ENCODE measurements around the gene BTAF1.

BTAF1 gene

DNA sequence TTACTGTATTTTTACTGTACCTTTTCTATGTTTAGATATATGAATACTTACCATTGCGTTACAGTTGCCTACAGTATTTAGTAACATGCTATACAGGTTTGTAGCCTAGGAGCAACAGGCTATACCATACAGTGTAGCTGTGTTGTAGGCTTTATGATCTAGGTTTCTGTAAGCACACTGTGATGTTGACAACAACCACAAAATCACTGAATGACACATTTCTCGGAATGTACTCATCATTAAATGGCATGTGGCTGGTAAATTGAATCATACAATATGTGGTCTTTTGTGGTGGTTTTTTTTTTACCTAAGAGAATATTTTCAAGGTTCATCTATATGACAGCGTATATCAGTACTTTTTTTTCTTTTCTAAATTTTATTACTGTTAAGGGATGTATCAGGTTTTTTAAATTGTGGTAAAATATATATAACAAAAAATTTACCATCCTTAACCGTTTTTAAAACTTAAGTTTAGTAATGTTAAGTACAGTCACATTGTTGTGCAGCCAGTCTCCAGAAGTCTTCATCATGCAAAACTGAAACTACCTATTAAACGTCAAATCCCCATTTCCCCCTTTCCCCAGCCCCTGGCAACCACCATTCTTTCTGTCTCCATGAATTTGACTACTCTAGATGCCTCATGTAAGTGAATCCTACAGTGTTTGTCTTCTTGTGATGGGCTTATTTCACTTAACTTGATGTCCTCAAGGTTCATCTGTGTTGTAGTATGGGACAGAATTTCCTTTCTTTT, 21.5 kb downstream of the BTAF1 start:
- no peaks in the 10 kb centered on the region for H3K27me3 ChIP-seq (ENCODE audit: insufficient read depth, low read length, poor library complexity)
- no peak overlapping the region for H4K5ac ChIP-seq (ENCODE audit: low read length)
- H3K4me2 ChIP-seq (ENCODE audit: low read length): no peak overlapping the region
- H2BK15ac ChIP-seq (replicated peaks; ENCODE audit: low read depth): no peak overlapping the region
- no peak overlapping the region for H2BK120ac ChIP-seq (ENCODE audit: low read depth, low read length)
- no peak overlapping the region for H3K23ac ChIP-seq (ENCODE audit: low read length)
- no peak overlapping the region for H3K4ac ChIP-seq (ENCODE audit: low read depth, low read length)
- H3K79me2 ChIP-seq (ENCODE audit: control insufficient read depth, insufficient read depth, low read length): no peaks in the 10 kb centered on the region
- no peaks in the 10 kb centered on the region for H3K4me1 ChIP-seq (ENCODE audit: control insufficient read depth, low read depth, low read length)
- H3K27ac ChIP-seq (ENCODE audit: low read depth, low read length): no peak overlapping the region
- no peak overlapping the region for H3K56ac ChIP-seq (ENCODE audit: low read length)
- no peak overlapping the region for H2BK5ac ChIP-seq (ENCODE audit: low read length)
- H3K4me3 ChIP-seq (ENCODE audit: low read length): no peak overlapping the region
- no peaks in the 10 kb centered on the region for H3K79me1 ChIP-seq (ENCODE audit: low read length)
- no peak overlapping the region for H4K8ac ChIP-seq (ENCODE audit: low read depth, low read length)
- H3K9ac ChIP-seq (ENCODE audit: low read length): no peak overlapping the region
- no peak for DNase-seq
- no peaks in the 10 kb centered on the region for H3K36me3 ChIP-seq (ENCODE audit: control insufficient read depth, insufficient read depth, low read length)
- WGBS (ENCODE audit: extremely low coverage, insufficient coverage, low lambda C conversion rate): no CpG with 5 or more reads among the region's 5 CpGs
- no peak overlapping the region for H2AK5ac ChIP-seq (ENCODE audit: low read length)
- no peak overlapping the region for H3K18ac ChIP-seq (ENCODE audit: low read length)

DNA sequence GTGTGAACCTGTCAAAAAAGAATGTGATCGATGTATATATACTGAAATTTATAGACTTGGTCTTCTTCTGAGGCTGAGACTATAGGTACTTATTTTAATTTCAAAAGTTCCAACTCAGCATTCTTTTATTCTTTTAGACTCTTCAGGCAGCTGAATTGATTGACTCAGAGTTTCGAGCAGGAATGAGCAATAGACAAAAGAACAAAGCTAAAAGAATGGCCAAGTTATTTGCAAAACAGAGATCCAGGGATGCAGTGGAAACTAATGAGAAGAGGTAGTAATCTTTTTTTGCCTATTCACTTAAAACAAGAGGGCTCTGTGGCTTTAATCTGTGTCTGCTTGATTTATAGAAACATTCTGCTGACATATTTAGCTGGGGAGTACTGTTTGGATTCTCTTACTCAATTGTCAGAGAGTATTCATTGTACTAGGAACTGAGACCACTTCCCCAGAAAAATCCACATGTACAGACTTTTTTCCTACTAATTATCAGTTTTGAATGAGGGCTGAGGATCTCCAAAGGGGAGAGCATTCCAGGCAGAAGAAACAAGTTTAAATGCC, 30.1 kb downstream of the BTAF1 start:
- Histone ChIP-seq H3K27ac (ENCODE audit: low read depth, low read length) (no peak overlapping the region), H3K4me3 (ENCODE audit: low read length) (no peak overlapping the region), H2BK5ac (ENCODE audit: low read length) (no peak overlapping the region), H3K56ac (ENCODE audit: low read length) (no peak overlapping the region), H2BK120ac (ENCODE audit: low read depth, low read length) (no peak overlapping the region), H3K79me2 (ENCODE audit: control insufficient read depth, insufficient read depth, low read length) (no peaks in the 10 kb centered on the region), H2BK15ac (replicated peaks; ENCODE audit: low read depth) (no peak overlapping the region), H4K5ac (ENCODE audit: low read length) (no peak overlapping the region), H3K23ac (ENCODE audit: low read length) (no peak overlapping the region), H3K4me1 (ENCODE audit: control insufficient read depth, low read depth, low read length) (no peaks in the 10 kb centered on the region), H3K4ac (ENCODE audit: low read depth, low read length) (no peak overlapping the region), H3K27me3 (ENCODE audit: insufficient read depth, low read length, poor library complexity) (no peaks in the 10 kb centered on the region), H3K9ac (ENCODE audit: low read length) (no peak overlapping the region), H3K4me2 (ENCODE audit: low read length) (no peak overlapping the region), H3K36me3 (ENCODE audit: control insufficient read depth, insufficient read depth, low read length) (peaks cover 2% of the 10 kb centered on the region), H3K79me1 (ENCODE audit: low read length) (peaks cover 3% of the 10 kb centered on the region), H4K8ac (ENCODE audit: low read depth, low read length) (no peak overlapping the region), H2AK5ac (ENCODE audit: low read length) (no peak overlapping the region), H3K18ac (ENCODE audit: low read length) (no peak overlapping the region)
- DNase-seq: no peak
- no CpG with 5 or more reads among the region's 2 CpGs for WGBS (ENCODE audit: extremely low coverage, insufficient coverage, low lambda C conversion rate)

DNA sequence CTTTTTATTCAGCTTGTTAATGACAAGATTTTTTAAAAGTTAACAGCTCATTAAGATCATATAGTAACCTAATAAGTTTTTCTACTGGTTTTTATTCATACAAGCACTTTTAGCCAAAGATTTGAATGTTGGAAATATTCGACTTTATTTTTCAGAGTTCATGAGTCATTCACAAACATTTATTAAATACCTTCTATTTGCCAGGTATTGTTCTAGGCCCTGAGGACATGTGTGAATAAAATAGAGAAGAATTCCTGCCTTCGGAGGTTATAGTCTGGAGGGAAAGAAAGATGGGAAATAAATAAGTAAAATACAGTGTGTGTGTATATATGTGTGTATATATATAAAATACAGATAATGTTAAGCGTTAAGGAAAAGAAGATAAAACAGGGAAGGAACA, 31.5 kb downstream of the BTAF1 start:
- Histone ChIP-seq H3K4ac (ENCODE audit: low read depth, low read length) (no peak overlapping the region), H4K8ac (ENCODE audit: low read depth, low read length) (no peak overlapping the region), H3K79me1 (ENCODE audit: low read length) (peaks cover 3% of the 10 kb centered on the region), H3K18ac (ENCODE audit: low read length) (no peak overlapping the region), H3K9ac (ENCODE audit: low read length) (no peak overlapping the region), H3K27ac (ENCODE audit: low read depth, low read length) (no peak overlapping the region), H2AK5ac (ENCODE audit: low read length) (no peak overlapping the region), H3K79me2 (ENCODE audit: control insufficient read depth, insufficient read depth, low read length) (no peaks in the 10 kb centered on the region), H3K36me3 (ENCODE audit: control insufficient read depth, insufficient read depth, low read length) (peaks cover 3% of the 10 kb centered on the region), H3K4me2 (ENCODE audit: low read length) (no peak overlapping the region), H2BK15ac (replicated peaks; ENCODE audit: low read depth) (no peak overlapping the region), H3K4me3 (ENCODE audit: low read length) (no peak overlapping the region), H3K4me1 (ENCODE audit: control insufficient read depth, low read depth, low read length) (no peaks in the 10 kb centered on the region), H2BK120ac (ENCODE audit: low read depth, low read length) (no peak overlapping the region), H3K56ac (ENCODE audit: low read length) (no peak overlapping the region), H3K27me3 (ENCODE audit: insufficient read depth, low read length, poor library complexity) (no peaks in the 10 kb centered on the region), H3K23ac (ENCODE audit: low read length) (no peak overlapping the region), H2BK5ac (ENCODE audit: low read length) (no peak overlapping the region), H4K5ac (ENCODE audit: low read length) (no peak overlapping the region)
- no peak for DNase-seq
- WGBS (ENCODE audit: extremely low coverage, insufficient coverage, low lambda C conversion rate): 100% methylated on average over 1 of the region's 3 CpGs

DNA sequence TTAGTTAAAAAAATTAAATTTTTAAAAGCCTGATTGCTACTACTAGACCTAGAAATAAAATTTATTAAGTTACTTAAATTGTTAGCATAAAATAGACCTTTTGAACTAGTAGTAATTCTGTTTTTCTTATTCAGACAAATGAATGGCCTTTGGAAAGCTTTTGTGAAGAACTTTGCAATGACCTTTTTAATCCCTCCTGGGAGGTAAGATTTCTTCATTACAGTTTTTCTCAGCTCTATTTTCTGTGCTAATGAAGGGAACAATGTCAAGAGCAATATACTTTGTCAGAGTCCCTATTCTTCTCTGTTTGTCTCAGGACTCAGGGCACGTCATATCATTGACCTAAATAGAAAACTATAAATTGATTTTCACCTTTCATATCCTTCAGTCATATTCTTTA, 33.5 kb downstream of the BTAF1 start:
- H3K56ac ChIP-seq (ENCODE audit: low read length): no peak overlapping the region
- no peak overlapping the region for H4K8ac ChIP-seq (ENCODE audit: low read depth, low read length)
- H3K4me3 ChIP-seq (ENCODE audit: low read length): no peak overlapping the region
- no peak overlapping the region for H2AK5ac ChIP-seq (ENCODE audit: low read length)
- no peak overlapping the region for H3K4ac ChIP-seq (ENCODE audit: low read depth, low read length)
- H3K36me3 ChIP-seq (ENCODE audit: control insufficient read depth, insufficient read depth, low read length): peaks cover 3% of the 10 kb centered on the region
- no peak for DNase-seq
- H2BK120ac ChIP-seq (ENCODE audit: low read depth, low read length): no peak overlapping the region
- H3K18ac ChIP-seq (ENCODE audit: low read length): no peak overlapping the region
- H2BK5ac ChIP-seq (ENCODE audit: low read length): no peak overlapping the region
- no peaks in the 10 kb centered on the region for H3K79me2 ChIP-seq (ENCODE audit: control insufficient read depth, insufficient read depth, low read length)
- H2BK15ac ChIP-seq (replicated peaks; ENCODE audit: low read depth): no peak overlapping the region
- H3K23ac ChIP-seq (ENCODE audit: low read length): no peak overlapping the region
- H3K9ac ChIP-seq (ENCODE audit: low read length): no peak overlapping the region
- peaks cover 3% of the 10 kb centered on the region for H3K79me1 ChIP-seq (ENCODE audit: low read length)
- no peaks in the 10 kb centered on the region for H3K4me1 ChIP-seq (ENCODE audit: control insufficient read depth, low read depth, low read length)
- WGBS (ENCODE audit: extremely low coverage, insufficient coverage, low lambda C conversion rate): no CpG with 5 or more reads among the region's 1 CpG
- H3K27ac ChIP-seq (ENCODE audit: low read depth, low read length): no peak overlapping the region
- H3K27me3 ChIP-seq (ENCODE audit: insufficient read depth, low read length, poor library complexity): no peaks in the 10 kb centered on the region
- H4K5ac ChIP-seq (ENCODE audit: low read length): no peak overlapping the region
- no peak overlapping the region for H3K4me2 ChIP-seq (ENCODE audit: low read length)

DNA sequence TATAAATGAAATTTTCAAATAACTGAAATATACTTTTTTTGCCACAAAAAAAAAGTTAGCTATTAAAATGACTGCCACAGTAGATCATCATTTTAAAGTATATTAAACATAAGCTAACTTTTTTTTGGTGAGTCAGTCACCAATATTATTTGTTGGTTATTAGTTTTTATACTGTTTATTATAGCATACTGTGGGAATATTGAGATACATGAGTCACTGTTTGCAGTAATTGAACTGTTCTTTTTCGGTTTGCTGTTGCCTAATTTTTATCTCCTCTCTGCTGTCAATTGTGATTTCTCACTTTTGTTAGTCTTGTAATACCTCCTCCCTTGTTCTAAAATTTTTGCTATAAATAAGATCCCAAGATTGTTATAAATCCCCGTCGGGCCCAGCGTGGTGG, 45.7 kb downstream of the BTAF1 start:
- Histone ChIP-seq H2BK5ac (ENCODE audit: low read length) (no peak overlapping the region), H2BK120ac (ENCODE audit: low read depth, low read length) (no peak overlapping the region), H3K4me3 (ENCODE audit: low read length) (no peak overlapping the region), H3K4ac (ENCODE audit: low read depth, low read length) (no peak overlapping the region), H3K27ac (ENCODE audit: low read depth, low read length) (no peak overlapping the region), H3K18ac (ENCODE audit: low read length) (no peak overlapping the region), H3K23ac (ENCODE audit: low read length) (no peak overlapping the region), H3K79me1 (ENCODE audit: low read length) (no peaks in the 10 kb centered on the region), H3K79me2 (ENCODE audit: control insufficient read depth, insufficient read depth, low read length) (no peaks in the 10 kb centered on the region), H4K8ac (ENCODE audit: low read depth, low read length) (no peak overlapping the region), H4K5ac (ENCODE audit: low read length) (no peak overlapping the region), H3K56ac (ENCODE audit: low read length) (no peak overlapping the region), H3K4me2 (ENCODE audit: low read length) (no peak overlapping the region), H3K9ac (ENCODE audit: low read length) (no peak overlapping the region), H2AK5ac (ENCODE audit: low read length) (no peak overlapping the region), H3K27me3 (ENCODE audit: insufficient read depth, low read length, poor library complexity) (no peaks in the 10 kb centered on the region), H3K4me1 (ENCODE audit: control insufficient read depth, low read depth, low read length) (no peaks in the 10 kb centered on the region), H3K36me3 (ENCODE audit: control insufficient read depth, insufficient read depth, low read length) (no peaks in the 10 kb centered on the region), H2BK15ac (replicated peaks; ENCODE audit: low read depth) (no peak overlapping the region)
- no peak for DNase-seq
- WGBS (ENCODE audit: extremely low coverage, insufficient coverage, low lambda C conversion rate): no CpG with 5 or more reads among the region's 4 CpGs

DNA sequence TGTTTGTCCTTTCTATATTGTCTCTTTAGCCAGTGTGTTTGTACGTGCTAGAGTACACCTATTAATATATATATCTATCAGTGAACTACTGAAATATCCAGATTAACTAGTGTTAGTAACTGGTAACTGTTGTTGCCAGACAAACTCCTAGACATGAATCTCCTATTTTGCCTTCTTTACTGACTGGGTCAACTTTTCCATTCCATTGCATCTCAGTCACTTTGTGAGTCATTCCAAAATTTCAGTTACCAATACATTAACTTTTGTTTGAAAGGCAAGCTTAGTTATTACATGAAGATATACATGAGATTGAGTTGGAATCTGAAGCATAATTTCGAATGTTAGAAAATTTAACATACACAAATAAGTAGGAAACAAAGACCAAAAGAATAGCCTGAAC, 51.4 kb downstream of the BTAF1 start:
- Histone ChIP-seq H3K4me3 (ENCODE audit: low read length) (no peak overlapping the region), H3K4me1 (ENCODE audit: control insufficient read depth, low read depth, low read length) (peaks cover 4% of the 10 kb centered on the region), H2BK15ac (replicated peaks; ENCODE audit: low read depth) (no peak overlapping the region), H2BK5ac (ENCODE audit: low read length) (no peak overlapping the region), H3K79me2 (ENCODE audit: control insufficient read depth, insufficient read depth, low read length) (no peaks in the 10 kb centered on the region), H2AK5ac (ENCODE audit: low read length) (no peak overlapping the region), H4K8ac (ENCODE audit: low read depth, low read length) (no peak overlapping the region), H3K4me2 (ENCODE audit: low read length) (no peak overlapping the region), H3K27me3 (ENCODE audit: insufficient read depth, low read length, poor library complexity) (no peaks in the 10 kb centered on the region), H3K36me3 (ENCODE audit: control insufficient read depth, insufficient read depth, low read length) (no peaks in the 10 kb centered on the region), H4K5ac (ENCODE audit: low read length) (no peak overlapping the region), H3K9ac (ENCODE audit: low read length) (no peak overlapping the region), H3K4ac (ENCODE audit: low read depth, low read length) (no peak overlapping the region), H2BK120ac (ENCODE audit: low read depth, low read length) (no peak overlapping the region), H3K18ac (ENCODE audit: low read length) (no peak overlapping the region), H3K79me1 (ENCODE audit: low read length) (no peaks in the 10 kb centered on the region), H3K56ac (ENCODE audit: low read length) (no peak overlapping the region), H3K23ac (ENCODE audit: low read length) (no peak overlapping the region), H3K27ac (ENCODE audit: low read depth, low read length) (no peak overlapping the region)
- no peak for DNase-seq
- WGBS (ENCODE audit: extremely low coverage, insufficient coverage, low lambda C conversion rate): no CpG with 5 or more reads among the region's 2 CpGs

All from mesendoderm (in vitro differentiated cells).